ENCODE measurements around the gene ADSS1. TPM values are rescaled to one million over a fixed set of nuclear protein-coding genes. Genes with fewer than 3 reads are reported as not detected.
A peak's percentile ranks its signal among the peaks of the same experiment; 100 is the strongest.

The ADSS1 gene
- total and polyA plus RNA-seq, 2 experiments from 2014 or later = 3.8 to 7.6 TPM

DNA sequence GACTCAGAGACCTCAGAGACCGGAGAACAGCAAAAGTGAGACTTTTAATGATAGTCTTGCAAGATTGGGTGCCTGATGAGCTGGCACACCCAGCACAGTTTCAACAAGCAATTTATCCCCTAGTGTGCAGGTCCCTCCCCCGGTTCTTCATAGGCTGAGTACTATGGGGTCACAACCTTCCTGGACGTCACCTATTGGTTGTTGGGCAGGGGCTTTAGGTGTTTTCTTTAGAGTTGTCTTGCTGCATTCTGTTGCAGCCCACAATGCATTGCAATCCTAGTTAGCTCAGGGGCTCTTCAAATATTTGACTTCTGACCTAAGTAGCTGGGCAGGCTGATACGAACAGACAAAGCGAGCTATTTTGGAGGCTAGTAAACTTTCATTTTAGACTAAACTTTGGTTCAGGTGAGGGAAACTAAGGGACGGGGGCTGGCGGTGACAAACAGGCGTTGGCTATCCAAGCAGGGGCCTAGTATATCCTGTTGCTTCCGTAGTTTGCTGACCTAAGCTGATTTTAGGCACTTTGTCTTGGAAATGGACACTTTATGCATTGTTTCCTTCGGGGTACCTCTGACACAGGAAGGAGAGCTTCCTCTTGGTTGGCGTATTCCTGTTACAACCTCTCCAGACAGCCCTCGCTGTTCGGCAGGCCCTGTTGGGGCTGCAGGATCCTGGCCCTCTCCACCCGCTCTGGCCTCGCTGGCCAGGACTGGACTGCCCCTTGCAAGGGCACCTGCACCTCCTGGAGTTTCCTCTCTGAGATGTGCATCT, 43.0 kb downstream of the ADSS1 start:
- Histone ChIP-seq H3K4me3 (no peak overlapping the region), H3K9me3 (ENCODE audit: low read depth) (no peaks in the 10 kb centered on the region), H3K9me2 (replicated peaks; ENCODE audit: insufficient read depth) (no peaks in the 10 kb centered on the region), H3K36me3 (replicated peaks; ENCODE audit: insufficient read depth, low read depth) (no peaks in the 10 kb centered on the region), H3K27ac (peak overlapping the region; percentile 83), H2AFZ (no peak overlapping the region), H3K27me3 (no peaks in the 10 kb centered on the region), H3K4me1 (ENCODE audit: insufficient read depth) (peaks cover 4% of the 10 kb centered on the region), H3K4me2 (peak overlapping the region; percentile 56), H3K79me2 (peaks cover 29% of the 10 kb centered on the region), H4K20me1 (ENCODE audit: insufficient read depth, poor library complexity, severe bottlenecking) (no peaks in the 10 kb centered on the region)
- DNase-seq (ENCODE audit: low spot score) = no peak
- WGBS (ENCODE audit: low lambda C conversion rate, missing lambda C conversion rate) = 75% methylated on average over 15 of the region's 15 CpGs
- no peak for TF ChIP-seq EZH2 (IDR thresholded peaks at IDR 0.05; ENCODE audit: borderline replicate concordance)
- TF ChIP-seq, protein P1, sequence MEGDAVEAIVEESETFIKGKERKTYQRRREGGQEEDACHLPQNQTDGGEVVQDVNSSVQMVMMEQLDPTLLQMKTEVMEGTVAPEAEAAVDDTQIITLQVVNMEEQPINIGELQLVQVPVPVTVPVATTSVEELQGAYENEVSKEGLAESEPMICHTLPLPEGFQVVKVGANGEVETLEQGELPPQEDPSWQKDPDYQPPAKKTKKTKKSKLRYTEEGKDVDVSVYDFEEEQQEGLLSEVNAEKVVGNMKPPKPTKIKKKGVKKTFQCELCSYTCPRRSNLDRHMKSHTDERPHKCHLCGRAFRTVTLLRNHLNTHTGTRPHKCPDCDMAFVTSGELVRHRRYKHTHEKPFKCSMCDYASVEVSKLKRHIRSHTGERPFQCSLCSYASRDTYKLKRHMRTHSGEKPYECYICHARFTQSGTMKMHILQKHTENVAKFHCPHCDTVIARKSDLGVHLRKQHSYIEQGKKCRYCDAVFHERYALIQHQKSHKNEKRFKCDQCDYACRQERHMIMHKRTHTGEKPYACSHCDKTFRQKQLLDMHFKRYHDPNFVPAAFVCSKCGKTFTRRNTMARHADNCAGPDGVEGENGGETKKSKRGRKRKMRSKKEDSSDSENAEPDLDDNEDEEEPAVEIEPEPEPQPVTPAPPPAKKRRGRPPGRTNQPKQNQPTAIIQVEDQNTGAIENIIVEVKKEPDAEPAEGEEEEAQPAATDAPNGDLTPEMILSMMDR (IDR thresholded peaks at IDR 0.05; ENCODE audit: poor library complexity) = no peak
- TF ChIP-seq EZH2phosphoT487 (IDR thresholded peaks at IDR 0.05; ENCODE audit: low read depth, severe bottlenecking, unreplicated experiment) = no peak

- Histone ChIP-seq H3K27me3 (no peaks in the 10 kb centered on the region), H4K20me1 (ENCODE audit: insufficient read depth, poor library complexity, severe bottlenecking) (no peaks in the 10 kb centered on the region), H3K9me2 (replicated peaks; ENCODE audit: insufficient read depth) (no peaks in the 10 kb centered on the region), H3K36me3 (replicated peaks; ENCODE audit: insufficient read depth, low read depth) (no peaks in the 10 kb centered on the region), H3K79me2 (peaks cover 25% of the 10 kb centered on the region), H2AFZ (no peak overlapping the region), H3K9me3 (ENCODE audit: low read depth) (no peaks in the 10 kb centered on the region), H3K27ac (peak overlapping the region; percentile 83), H3K4me1 (ENCODE audit: insufficient read depth) (peaks cover 4% of the 10 kb centered on the region), H3K4me3 (no peak overlapping the region), H3K4me2 (peak overlapping the region; percentile 46)
- DNase-seq (ENCODE audit: low spot score) = no peak
- WGBS (ENCODE audit: low lambda C conversion rate, missing lambda C conversion rate) = 90% methylated on average over 5 of the region's 5 CpGs
- no peak for TF ChIP-seq EZH2 (IDR thresholded peaks at IDR 0.05; ENCODE audit: borderline replicate concordance)
- TF ChIP-seq EZH2phosphoT487 (IDR thresholded peaks at IDR 0.05; ENCODE audit: low read depth, severe bottlenecking, unreplicated experiment) = no peak
- TF ChIP-seq, protein P1 (IDR thresholded peaks at IDR 0.05; ENCODE audit: poor library complexity) = no peak
Observed at GRCh38 chr14:104767634-104767918, 43.5 kb downstream of the ADSS1 start.

- Histone ChIP-seq H3K27me3 (no peaks in the 10 kb centered on the region), H3K79me2 (peaks cover 15% of the 10 kb centered on the region), H3K9me2 (replicated peaks; ENCODE audit: insufficient read depth) (no peaks in the 10 kb centered on the region), H4K20me1 (ENCODE audit: insufficient read depth, poor library complexity, severe bottlenecking) (no peaks in the 10 kb centered on the region), H3K4me2 (peak overlapping the region; percentile 70), H3K4me1 (ENCODE audit: insufficient read depth) (peaks cover 4% of the 10 kb centered on the region), H3K4me3 (no peak overlapping the region), H3K36me3 (replicated peaks; ENCODE audit: insufficient read depth, low read depth) (no peaks in the 10 kb centered on the region), H3K9me3 (ENCODE audit: low read depth) (no peaks in the 10 kb centered on the region), H2AFZ (no peak overlapping the region), H3K27ac (peak overlapping the region; percentile 77)
- TF ChIP-seq, protein P1 (IDR thresholded peaks at IDR 0.05; ENCODE audit: poor library complexity) = peak; percentile 92
- no peak for TF ChIP-seq EZH2phosphoT487 (IDR thresholded peaks at IDR 0.05; ENCODE audit: low read depth, severe bottlenecking, unreplicated experiment)
- no peak for TF ChIP-seq EZH2 (IDR thresholded peaks at IDR 0.05; ENCODE audit: borderline replicate concordance)
- peak; percentile 93 for DNase-seq (ENCODE audit: low spot score)
- WGBS (ENCODE audit: low lambda C conversion rate, missing lambda C conversion rate) = 19% methylated on average over 20 of the region's 25 CpGs
Observed at GRCh38 chr14:104768437-104769323, 44.7 kb downstream of the ADSS1 start.

Measured in hepatocyte (in vitro differentiated cells).